Measurements from ENCODE around the gene TBC1D14. TPM values are rescaled to one million over a fixed set of nuclear protein-coding genes. Genes with fewer than 3 reads are reported as not detected.
"Not testable (repeated sequence)": the region's sequence is repeated elsewhere in the genome, so short reads cannot be mapped to it uniquely, and the experiment has no call there.

TBC1D14 gene
- polyA plus RNA-seq, 1 donor = 46.0 TPM

DNA sequence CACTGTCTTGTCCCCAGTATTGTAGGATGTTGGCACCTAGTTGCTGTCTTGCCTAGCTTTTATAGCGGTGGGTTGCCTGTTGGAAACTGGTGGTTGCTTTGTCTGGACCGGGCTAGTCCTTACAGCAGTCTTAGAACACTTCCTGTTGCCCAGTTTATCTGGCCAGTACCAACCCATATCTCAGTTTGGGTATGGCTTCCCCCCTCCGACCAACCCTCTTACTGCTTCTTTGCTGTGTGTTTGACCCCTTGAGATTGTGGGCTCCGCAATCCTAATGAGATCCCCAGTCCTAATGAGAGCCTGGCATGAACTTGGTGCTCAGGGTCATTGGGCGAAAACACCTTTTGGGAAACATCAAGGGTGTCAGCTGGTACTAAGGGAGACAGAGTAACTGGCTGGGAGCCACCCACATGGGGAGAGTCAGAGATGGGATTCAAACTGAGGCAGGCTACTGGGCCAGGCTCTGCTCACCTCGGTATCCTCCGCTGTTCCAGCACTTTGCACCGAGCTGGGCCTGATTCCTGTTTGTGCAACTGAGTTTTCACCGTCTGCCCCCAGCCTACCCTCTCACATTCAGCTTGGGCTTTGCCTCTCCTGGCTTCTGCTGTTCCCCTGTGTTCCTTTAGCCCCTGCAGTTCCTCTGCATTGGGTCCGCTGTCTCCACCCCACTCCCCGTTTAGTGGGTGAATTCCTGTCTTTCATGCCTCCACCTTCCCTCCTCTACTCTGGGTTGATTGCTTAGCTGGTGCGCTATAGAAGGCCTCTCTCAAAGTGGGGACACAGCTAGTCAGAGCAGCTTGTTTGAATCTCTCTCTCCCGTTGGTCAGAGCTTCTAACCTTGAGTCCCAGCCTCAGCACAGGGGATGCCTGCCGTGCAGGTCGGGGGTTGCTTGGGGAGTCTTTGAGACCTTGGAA, 1.6 kb downstream of the TBC1D14 start:
- DNase-seq = no peak

DNA sequence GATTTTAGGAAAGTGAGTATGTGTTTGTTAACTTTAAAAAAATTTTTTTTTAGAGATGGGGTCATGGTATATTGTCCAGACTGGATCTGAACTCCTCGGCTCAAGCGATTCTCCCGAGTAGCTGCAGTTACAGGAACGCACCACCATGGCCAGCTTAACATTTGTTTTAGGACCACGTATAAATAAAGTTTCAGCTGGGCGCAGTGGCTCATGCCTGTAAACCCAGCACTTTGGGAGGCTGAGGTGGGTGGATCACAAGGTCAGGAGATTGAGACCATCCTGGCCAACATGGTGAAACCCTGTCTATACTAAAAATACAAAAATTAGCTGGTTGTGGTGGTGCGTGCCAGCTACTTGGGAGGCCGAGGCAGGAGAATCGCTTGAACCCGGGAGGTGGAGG, 2.3 kb downstream of the TBC1D14 start:
- DNase-seq = not testable (repeated sequence)

DNA sequence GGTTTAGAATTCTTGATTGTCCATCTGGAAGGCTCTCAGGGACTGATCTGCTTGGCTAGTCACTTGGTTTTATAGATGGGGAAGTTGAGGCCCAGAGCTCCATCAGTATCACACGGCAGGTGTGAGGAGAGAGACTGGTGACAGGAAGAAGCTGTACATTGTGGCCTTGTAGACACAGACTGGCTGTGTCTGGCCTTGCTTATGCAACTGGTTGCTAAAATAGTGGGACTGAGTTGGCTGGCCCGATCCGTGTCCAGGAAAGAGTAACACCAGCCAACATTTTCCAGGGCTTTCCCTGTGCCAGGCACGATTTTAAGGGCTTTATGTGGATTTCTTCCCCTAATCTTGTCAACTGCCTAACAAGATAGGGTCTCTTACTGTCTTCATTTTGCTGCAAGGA, 2.8 kb downstream of the TBC1D14 start:
- no peak for DNase-seq

DNA sequence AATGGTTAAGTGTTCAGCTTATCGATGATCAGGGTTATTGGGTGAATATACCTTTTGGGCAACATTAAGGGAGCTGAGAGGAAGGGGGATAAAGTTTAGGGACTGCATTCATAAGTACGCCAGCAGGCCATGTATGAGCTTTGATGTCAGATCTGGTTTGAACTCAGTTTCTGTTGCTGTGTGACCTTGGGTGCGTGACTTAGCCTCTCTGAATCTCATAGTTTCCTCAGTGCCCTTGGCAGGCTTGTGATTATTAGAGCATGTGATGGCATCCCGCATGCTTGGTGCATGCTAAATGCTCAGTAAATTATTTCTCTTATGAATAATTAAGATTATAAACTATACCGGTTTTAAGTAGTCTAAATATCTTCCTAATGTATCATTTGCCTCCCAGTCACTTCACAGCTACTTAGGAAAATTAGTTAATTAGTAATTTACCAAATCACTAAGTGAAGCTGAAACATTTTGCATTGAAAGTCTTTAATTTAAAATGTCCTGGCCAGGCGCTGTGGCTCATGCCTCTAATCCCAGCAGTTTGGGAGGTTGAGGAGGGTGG, 3.8 kb downstream of the TBC1D14 start:
- DNase-seq = no peak

DNA sequence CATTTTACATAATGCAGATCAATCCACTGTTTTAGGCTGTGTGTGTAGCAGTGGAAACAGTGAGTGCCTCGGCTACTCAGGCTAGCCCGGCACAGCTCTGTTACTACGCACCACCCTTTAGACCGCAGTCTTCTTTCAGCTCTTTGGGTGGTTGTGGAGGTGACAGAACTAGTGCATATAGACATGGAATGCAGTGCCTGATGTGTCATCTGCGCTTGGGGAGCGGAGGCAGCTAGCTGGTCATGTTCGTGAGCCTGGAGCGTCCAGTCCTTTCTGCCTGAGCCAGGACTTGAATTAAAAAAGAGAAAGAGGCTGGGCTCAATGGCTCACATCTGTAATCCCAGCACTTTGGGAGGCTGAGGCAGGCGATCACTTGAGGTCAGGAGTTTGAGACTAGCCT, 4.8 kb downstream of the TBC1D14 start:
- no peak for DNase-seq

DNA sequence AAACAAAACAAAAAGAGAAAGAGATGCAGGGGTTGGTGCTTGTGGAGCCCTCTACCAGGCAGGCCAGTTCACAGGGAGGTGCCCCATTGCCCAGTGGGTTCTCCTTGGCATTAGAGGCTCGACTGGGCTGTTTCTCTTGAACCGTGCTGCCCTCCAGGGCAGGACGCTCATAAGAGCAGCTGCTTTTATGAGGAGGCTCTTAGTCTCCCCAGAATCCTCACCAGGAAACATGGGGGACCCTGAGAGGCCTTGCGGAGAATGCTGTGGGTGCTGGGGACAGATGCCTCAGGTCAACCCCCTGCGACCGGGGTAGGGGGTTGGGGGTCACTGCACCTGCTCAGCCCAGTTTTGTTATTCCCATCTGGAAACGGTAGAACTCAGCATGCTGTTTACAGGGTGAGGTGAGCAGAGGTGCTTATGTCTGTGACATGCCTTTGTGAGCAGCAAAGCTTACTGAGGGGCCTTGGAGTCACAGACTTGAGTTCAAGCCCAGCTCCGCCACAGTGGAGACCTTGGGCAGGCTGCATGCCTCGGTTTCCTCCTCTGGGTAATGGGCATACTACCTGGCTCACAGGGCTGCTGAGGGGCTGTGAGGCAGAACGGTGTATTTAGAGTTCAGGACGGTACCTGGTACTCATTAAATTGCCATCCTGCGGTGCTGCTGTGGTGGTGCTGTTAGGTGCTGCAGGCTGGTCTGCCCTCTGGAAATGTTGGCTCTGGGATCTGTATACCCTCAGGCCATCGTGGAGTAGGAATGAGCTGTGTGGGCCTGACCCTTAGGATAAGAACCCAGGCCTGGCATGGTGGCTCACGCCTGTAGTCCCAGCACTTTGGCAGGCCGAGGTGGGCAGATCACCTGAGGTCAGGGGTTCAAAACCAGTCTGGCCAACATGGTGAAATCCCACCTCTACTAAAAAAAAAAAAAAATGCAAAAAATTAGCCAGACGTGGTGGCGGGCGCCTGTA, 5.7 kb downstream of the TBC1D14 start:
- no peak for DNase-seq

DNA sequence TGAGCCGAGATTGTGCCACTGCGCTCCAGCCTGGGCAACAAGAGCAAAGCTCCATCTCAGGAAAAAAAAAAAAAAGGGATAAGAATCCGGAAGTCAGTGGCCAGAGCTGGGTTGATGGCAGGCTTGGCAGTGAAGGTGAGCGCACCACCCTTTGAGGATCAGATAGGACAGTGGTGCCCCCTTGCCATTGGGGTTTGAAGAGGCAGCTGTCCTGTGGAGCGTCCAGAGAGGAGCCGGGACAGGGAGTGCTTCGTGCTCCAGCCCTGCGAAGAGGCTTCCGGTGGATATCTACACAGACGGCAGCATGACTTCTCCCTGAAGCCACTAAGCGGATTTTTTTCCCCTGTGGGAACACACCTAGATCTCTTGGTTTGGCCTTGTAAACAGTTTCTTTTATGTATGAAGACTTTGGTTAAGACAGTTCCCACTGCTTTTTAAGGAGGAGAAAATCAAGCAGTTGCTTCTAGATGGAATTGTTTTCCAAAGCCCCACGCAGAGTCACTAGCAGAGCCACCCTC, 6.5 kb downstream of the TBC1D14 start:
- DNase-seq = no peak

DNA sequence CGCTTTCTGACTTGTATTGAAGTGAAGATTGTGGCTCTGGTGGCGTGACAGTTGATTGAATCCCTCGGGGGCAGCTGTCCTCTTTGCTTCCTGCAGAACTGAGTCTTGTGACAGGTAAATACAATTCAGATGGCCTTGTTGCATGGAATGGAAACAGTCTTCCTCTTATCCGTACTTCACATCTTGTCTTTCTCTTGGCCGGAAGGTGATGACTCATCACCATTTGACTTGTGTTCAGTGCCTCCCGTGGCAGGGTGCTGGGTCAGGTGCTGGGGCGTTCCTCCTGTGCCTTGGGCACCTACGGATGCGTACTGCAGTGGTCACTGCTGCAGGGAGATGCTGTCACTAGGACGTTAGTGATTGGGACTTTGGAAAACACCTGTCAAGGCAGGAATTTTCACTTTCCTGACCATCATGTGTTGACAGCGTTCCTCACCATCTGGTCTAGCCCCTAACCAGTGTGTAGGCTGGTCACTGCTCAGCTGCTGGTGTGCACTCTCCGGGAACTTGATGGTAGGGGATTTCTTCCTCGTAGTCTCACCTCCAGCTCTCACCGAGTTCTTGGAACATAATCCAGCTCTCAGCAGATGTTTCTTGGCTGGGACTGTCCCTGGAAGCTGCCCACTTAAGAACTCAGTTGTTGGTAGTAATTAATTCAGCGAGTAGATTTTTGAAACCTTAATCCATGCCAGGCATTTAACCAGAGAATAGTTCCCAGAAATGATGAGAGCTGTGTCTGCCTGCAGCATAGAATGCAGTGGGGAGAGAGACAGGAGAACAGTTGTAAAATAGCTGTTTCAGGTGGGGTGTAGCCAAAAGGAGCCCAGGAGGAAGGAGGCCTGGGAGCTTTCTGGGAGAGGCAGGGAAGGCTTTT, 7.2 kb downstream of the TBC1D14 start:
- no peak for DNase-seq

DNA sequence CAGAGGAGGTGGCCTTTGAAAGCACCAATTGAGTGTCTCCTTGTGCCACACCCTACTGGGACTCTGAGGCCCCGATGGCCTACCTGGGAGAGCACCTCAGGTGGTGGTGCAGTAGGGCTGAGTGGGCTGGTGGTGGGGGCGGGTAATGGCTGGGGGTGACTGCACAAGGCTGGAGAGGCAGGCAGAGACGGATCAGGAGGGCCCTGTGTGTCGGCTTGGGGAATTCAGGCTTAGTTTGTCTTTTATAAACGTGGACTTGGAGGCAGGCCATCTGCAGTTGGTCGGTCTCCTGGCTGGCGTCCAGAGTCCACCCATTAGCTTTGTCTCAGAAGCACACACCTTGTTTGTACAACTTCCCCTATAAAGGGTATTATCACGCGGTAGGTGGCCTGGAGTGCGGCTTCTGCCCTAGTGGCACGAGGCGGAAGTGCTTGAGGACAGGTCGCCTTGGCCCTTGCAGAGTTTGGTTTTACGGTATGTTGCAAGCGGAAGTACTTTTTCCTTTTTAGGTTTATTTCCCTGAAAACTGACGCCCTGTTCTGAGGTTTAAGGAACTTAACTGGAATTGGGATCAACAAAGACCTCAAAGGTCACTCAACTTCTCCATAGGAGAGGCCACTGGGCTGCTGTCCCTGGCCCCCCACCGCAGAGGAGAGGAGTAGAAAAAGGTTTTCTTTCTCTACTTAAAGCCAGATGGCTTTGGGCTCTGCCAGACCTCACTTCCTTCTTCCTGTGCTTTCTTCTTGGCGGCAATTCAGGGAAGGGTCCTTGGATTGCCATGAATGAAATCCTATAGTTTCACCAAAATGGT, 8.0 kb downstream of the TBC1D14 start:
- DNase-seq = no peak

DNA sequence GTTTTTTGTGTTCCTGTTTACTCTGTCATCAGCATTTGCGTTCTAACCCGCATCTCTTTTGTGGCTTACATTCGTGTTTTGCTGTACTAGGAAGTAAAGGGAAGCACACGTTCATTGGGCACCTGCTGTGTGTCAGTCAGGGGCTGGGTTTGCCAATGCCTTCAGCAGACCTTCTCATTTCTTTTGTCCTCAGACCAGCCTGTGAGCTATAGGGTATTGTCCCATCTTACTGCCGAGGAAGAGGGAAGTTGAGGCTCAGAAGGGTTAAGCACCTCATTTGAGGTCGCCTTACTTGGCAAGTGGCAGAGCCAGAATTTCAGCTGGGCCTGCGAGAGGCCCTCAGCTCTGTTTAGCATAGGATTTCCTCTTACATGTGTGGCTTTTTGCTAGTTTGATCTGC, 8.7 kb downstream of the TBC1D14 start:
- DNase-seq = no peak

DNA sequence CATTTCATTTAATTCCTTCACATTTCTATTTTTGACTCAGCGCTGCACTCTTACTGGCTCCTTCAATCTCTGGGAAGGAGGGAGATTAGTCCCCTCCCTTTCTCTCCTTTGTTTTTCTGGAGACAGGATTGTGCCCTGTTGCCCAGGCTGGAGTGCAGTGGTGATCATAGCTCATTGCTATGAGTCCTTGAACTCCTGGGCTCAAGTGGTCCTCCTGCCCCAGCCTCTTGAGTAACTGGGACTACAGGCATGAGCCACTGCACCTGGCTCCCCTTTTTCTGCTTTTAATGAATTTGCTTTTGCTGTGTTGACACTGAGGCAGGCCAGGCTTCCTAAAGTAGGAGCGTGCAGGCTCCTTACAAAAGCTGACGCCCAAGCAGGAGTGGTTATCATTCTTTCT, 10.5 kb downstream of the TBC1D14 start:
- no peak for DNase-seq

DNA sequence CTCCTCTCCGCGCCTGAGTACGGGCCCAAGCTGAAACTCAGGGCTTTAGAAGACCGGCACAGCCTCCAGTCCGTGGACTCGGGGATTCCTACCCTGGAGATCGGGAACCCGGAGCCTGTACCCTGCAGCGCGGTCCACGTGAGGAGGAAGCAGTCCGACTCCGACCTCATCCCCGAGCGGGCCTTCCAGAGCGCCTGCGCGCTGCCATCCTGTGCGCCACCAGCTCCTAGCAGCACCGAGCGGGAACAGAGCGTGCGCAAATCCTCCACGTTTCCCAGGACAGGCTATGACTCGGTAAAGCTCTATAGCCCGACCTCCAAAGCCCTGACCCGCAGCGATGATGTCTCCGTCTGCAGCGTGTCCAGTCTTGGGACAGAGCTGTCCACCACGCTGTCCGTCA, 13.9 kb downstream of the TBC1D14 start:
- DNase-seq = no peak

DNA sequence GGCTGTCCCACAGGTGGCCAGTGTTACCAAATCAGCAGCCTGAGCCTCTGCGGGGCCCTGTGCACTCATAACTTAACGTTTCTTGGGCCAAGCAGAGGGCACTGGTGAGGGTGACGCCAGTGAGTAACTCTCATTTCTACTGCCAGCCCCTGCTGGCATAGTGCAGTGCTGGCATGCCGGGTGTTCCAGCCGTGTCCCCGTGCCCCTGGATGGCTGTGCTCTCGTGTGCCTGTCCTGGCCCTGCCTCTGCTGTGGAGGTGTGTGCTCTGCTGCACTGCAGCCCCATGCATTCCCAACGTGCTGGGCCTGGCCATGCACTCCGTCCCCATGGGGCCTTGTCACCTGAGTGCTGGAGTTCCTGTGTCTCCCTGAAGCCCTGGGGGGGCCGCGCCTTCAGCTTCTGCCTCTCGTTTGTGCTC, 14.7 kb downstream of the TBC1D14 start:
- DNase-seq = no peak

DNA sequence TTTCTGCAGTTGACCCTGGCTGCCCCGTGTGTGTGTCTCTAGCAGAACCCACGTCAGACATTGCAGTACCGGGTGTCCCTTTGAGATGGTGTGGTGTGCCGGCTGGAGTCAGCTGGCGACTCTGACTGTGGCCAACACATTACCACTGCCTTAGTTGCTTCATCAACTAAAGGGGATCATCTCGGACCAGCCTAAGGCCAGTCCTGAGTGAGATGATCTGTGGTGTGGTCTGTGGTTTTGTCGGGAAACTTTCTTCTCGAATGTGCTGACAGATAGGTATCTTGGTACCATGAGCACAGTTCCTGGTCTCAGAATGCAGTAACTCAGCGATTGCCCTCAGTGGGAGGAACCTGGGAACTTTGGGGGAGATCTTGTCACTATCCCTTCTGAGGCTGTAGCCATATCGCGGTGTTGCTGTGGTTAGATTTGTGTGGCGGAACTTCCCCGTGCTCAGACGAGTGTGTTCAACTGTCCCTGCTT, 15.8 kb downstream of the TBC1D14 start:
- no peak for DNase-seq

DNA sequence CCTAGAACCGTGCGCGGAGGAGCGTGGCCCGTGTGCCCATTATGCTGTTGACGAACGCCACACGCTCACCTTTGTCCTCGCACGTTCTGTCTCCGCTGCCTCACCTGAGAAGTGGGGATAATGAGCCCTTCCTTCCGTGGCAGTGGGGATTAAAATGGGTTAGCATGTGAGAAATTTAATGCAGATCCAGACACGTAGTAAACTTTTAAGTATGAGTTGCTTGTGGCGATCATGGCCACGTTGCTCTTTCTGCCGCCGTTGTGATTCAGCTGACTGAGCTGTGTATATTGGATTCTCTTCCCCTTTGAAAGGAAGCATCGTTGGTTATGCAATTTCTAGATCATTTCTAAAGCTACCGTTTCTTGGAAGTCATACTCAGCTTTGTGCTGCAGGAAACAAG, 16.5 kb downstream of the TBC1D14 start:
- DNase-seq = no peak

DNA sequence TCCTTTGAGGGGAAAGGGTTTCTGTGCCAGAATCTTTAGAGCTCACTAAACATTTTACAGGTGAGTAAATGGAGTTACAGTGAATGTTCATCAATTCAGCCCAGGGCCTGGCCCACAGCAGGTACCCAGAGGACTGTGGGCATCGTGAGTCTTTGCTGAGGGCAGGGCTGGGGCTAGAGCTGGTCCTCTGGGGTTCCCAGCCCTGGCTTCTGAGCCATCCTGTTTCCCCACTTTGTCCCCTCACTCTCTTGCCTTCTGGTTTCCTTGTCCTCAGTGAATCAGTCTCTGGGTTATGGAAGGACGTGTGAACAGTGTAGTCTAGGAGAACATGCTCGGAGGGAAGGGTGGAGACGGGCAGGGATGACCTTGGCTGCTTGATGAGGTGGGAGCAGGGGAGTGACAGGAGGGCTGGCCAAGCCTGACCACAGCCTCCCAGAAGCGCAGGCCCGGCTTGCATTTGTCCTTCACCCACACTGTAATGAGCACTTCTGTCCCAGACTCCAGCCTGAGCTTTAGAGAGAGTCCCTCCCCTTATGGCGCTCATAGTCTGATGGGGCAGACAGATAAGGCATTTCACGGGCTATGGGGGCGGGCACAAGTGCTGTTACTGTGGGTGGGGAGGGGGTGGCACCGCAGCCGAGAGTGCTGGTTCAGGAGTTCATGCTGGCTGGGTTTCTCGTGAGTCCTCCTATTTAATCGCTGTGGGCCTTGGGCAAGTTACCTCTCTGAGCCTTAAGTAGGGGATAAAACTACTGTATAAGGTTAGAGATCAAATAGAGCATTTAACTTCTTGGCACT, 17.3 kb downstream of the TBC1D14 start:
- no peak for DNase-seq

DNA sequence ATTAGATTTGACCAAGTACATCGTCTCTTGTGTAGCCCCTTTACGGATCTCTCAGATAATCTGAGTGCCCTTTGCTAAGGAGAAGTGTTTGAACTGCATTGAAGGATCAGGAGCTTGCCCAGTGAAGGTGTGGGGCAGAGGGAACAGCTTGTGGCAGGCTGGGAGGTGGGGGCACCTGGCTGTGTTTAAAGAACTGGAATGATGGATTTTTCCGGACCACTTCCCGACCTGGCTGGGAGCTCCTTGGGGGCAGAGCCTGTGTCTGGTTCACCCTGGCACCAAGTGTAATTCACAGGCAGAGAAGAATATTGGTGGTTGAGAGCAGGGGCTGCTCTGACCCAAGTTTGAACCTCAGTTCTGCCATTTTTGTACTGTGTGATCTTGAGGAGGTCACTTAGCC, 18.5 kb downstream of the TBC1D14 start:
- no peak for DNase-seq

DNA sequence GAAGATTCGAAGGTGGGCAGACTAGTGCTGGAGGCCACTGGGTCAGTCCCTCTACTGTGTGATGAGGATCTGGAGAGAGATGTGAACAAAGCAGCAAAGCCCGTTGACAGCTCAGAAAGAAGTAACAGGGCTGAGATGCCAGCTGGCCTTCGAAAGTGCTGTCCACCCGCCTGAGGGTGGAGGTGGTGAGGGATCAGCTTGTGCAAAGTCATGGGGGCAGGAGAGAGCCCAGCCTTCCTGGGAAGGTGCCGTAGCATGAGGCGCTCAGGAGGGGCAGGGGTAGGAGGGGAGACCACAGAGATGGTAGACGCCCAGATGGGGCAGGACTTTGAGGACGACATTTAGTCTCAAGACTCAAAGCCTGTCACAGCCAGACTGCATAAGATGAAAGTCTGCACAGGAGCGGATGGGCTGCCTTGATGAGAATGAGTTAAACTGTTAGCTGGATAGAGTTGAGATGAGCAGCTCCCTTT, 19.7 kb downstream of the TBC1D14 start:
- no peak for DNase-seq

DNA sequence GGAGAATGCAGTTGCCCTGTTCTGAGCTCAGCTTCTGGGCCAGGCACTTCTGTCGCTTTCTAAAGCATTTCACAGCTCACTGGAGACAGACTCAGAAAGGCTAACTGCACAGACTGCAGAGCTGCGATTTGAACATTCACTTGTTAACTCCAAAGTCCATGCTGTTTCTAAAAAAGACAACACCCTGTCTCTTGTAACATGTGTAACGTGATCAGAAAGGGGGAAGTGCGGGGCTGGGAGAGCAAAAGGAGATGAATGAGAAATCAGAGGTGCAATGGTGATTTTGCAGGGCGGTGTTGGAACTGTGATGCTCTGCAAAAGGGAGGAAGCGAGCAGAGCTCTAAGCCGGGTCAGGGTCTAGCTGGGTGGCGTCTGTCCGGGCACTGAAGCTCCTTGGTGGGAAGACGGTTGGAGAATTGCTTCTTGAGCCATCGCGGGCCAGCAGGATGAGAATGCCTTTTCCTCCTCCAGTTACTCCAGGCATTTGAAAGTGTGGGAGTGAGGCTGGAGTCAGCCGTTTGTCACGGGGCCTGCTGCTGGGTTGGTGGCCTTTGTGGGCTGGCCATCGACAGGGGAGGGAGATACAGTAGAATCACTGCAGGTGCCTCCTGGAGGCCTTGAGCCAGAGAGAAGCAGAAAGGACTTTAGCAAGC, 20.3 kb downstream of the TBC1D14 start:
- no peak for DNase-seq
